Parathyroid adenoma (tissue), 2 donors: ENCODE measurements around the gene ANKRD55.

Experiments
- H2AFZ ChIP-seq: fragments of 300-600 bp; sonication (generic); one replicate; pipeline ENCODE4 v1.7.0; 2017; ENCODE audit warnings: antibody characterized with exemption, mild to moderate bottlenecking
- H3K27ac ChIP-seq: fragments of 300-600 bp; sonication (generic); one replicate; pipeline ENCODE4 v1.7.0; 2017
- H3K27me3 ChIP-seq: fragments of 300-600 bp; sonication (generic); one replicate; pipeline ENCODE4 v1.7.0; 2017; ENCODE audit warnings: low read length; ENCODE audit not compliant: control insufficient read depth, insufficient read depth
- H3K36me3 ChIP-seq: fragments of 300-600 bp; sonication (generic); one replicate; pipeline ENCODE4 v1.7.0; 2017; ENCODE audit warnings: low read length; ENCODE audit not compliant: control insufficient read depth, insufficient read depth
- H3K4me1 ChIP-seq: fragments of 300-600 bp; sonication (generic); one replicate; pipeline ENCODE4 v1.7.0; 2017; ENCODE audit warnings: control low read depth
- H3K4me2 ChIP-seq: fragments of 300-600 bp; sonication (generic); one replicate; pipeline ENCODE4 v1.7.0; 2017; ENCODE audit warnings: low read length
- H3K4me3 ChIP-seq: fragments of 300-600 bp; sonication (generic); one replicate; pipeline ENCODE4 v1.7.0; 2017; ENCODE audit warnings: low read depth, low read length
- H3K79me2 ChIP-seq: fragments of 300-600 bp; sonication (generic); one replicate; pipeline ENCODE4 v1.7.0; 2017; ENCODE audit warnings: control low read depth
- H3K9ac ChIP-seq: fragments of 300-600 bp; sonication (generic); one replicate; pipeline ENCODE4 v1.7.0; 2017; ENCODE audit warnings: mild to moderate bottlenecking
- H3K9me3 ChIP-seq: fragments of 300-600 bp; sonication (generic); one replicate; pipeline ENCODE4 v1.7.0; 2017; ENCODE audit warnings: low read length; ENCODE audit not compliant: control insufficient read depth
- TF ChIP-seq, protein P1 (sequence below): fragments of 300-600 bp; sonication (generic); IDR thresholded peaks from one replicate; pipeline ENCODE4 v1.7.0; 2017; ENCODE audit warnings: antibody characterized with exemption, mild to moderate bottlenecking
- donor health status: primary hyperparathyroidism.

Gene ANKRD55

DNA sequence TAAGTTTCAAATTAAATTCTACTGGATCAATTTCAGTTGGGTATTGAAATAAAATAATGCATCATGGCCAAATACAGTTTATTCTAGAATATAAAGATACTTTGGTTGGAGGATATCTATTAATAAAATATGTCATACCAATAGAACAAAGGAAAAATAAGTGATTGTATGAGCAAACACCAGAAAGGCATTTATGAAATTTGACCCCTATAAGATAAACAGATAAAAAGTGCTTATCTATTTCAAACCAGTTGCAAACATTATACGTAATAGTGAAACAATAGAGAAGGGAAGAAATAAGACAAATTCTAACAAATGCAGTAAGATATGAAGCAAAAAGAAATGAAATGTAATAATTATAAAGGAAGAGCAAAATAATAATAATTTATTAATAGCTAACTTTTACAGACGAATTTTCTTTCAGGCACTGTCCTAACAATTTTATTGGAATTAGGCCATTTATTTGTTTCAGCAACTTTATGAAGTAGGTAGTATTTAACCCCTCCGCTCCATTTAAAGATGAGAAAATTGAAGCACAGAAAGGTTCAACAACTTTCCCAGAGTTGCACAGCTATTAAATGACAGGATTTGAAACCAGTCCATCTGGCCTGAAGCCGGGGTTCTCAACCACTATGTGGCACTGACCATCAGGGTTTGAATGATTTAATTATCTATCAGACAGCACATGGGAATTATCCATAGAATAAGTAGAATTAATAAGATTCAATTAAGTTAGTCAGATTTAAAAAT is 20.8 kb downstream of the ANKRD55 start:
- Histone ChIP-seq H3K4me3 (no peak overlapping the region), H3K4me1 (no peaks in the 10 kb centered on the region), H3K9me3 (peaks cover 6% of the 10 kb centered on the region), H3K36me3 (no peaks in the 10 kb centered on the region), H3K9ac (no peak overlapping the region), H3K79me2 (no peaks in the 10 kb centered on the region), H3K27ac (no peak overlapping the region), H2AFZ (no peak overlapping the region), H3K4me2 (no peak overlapping the region), H3K27me3 (no peaks in the 10 kb centered on the region)
- TF ChIP-seq, protein P1, sequence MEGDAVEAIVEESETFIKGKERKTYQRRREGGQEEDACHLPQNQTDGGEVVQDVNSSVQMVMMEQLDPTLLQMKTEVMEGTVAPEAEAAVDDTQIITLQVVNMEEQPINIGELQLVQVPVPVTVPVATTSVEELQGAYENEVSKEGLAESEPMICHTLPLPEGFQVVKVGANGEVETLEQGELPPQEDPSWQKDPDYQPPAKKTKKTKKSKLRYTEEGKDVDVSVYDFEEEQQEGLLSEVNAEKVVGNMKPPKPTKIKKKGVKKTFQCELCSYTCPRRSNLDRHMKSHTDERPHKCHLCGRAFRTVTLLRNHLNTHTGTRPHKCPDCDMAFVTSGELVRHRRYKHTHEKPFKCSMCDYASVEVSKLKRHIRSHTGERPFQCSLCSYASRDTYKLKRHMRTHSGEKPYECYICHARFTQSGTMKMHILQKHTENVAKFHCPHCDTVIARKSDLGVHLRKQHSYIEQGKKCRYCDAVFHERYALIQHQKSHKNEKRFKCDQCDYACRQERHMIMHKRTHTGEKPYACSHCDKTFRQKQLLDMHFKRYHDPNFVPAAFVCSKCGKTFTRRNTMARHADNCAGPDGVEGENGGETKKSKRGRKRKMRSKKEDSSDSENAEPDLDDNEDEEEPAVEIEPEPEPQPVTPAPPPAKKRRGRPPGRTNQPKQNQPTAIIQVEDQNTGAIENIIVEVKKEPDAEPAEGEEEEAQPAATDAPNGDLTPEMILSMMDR = no peak

DNA sequence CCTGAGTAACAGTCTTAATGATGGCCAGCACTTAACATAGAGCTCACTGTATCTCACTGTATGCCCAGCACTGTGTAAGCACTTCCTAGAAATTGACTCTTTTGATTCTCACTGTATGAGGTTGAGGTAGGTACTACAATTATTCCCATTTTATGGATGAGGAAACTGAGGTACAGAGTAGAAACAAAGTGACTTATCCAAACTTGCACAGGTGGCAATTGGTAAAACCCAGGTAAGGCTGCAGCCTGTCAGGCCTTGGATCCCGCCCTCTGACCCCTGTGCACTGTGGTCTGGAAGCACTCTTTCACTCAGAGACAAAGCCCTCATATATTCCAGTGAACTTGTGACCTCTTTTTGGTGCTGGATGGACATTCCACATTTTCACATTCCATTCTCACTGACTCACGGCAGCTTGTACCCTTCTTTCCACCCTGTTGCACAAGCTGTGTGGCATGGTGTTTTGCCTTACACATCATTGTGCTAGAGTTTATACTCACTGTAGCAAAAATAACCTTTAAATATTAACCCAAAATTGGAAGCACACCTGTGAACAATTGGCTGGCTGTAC is 21.7 kb downstream of the ANKRD55 start:
- Histone ChIP-seq H3K9me3 (no peaks in the 10 kb centered on the region), H3K4me3 (no peak overlapping the region), H2AFZ (no peak overlapping the region), H3K4me1 (no peaks in the 10 kb centered on the region), H3K4me2 (no peak overlapping the region), H3K27ac (no peak overlapping the region), H3K9ac (no peak overlapping the region), H3K79me2 (no peaks in the 10 kb centered on the region), H3K27me3 (no peaks in the 10 kb centered on the region), H3K36me3 (no peaks in the 10 kb centered on the region)
- TF ChIP-seq, protein P1 = no peak

DNA sequence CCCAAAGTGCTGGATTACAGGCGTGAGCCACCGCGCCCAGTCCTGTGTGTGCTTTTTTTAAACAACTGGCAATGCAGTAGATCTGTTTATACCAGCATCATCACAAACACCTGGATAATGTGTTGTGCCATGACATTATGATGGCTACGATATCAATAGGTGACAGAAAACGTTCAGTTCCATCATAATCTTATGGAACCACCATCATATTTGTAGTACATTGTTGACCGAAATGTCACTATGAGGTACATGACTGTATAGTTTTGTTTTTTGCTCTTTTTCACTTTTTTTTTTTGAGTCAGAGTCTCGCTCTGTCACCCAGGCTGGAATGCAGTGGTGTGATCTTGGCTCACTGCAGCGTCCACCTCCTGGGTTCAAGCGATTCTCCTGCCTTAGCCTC is 24.4 kb downstream of the ANKRD55 start:
- H3K4me3 ChIP-seq = no peak overlapping the region
- no peak overlapping the region for H2AFZ ChIP-seq
- H3K79me2 ChIP-seq = no peaks in the 10 kb centered on the region
- H3K9me3 ChIP-seq = no peaks in the 10 kb centered on the region
- H3K4me1 ChIP-seq = no peaks in the 10 kb centered on the region
- H3K9ac ChIP-seq = no peak overlapping the region
- TF ChIP-seq, protein P1 = no peak
- H3K4me2 ChIP-seq = no peak overlapping the region
- H3K27ac ChIP-seq = no peak overlapping the region
- H3K27me3 ChIP-seq = no peaks in the 10 kb centered on the region
- H3K36me3 ChIP-seq = no peaks in the 10 kb centered on the region

DNA sequence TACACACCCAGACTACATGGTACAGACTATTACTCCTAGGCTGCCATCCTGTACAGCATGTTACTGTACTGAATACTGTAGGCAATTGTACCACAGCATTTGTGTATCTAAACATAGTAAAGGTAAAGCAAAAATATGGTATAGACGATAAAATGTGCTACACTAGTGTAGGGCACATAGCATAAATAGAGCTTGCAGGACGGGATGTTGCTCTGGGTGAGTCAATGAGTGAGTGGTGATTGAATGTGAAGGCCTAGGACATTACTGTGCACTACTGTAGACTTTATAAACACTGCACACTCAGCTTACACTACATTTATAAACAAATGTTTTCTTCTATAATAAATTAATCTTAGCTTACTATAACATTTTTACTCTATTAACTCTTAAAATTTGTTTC is 25.6 kb downstream of the ANKRD55 start:
- no peak overlapping the region for H3K4me3 ChIP-seq
- TF ChIP-seq, protein P1 = no peak
- no peaks in the 10 kb centered on the region for H3K27me3 ChIP-seq
- no peak overlapping the region for H2AFZ ChIP-seq
- H3K9ac ChIP-seq = no peak overlapping the region
- no peaks in the 10 kb centered on the region for H3K79me2 ChIP-seq
- no peaks in the 10 kb centered on the region for H3K9me3 ChIP-seq
- H3K27ac ChIP-seq = no peak overlapping the region
- no peaks in the 10 kb centered on the region for H3K36me3 ChIP-seq
- no peaks in the 10 kb centered on the region for H3K4me1 ChIP-seq
- H3K4me2 ChIP-seq = no peak overlapping the region
